ENCODE data around the gene GPR18. TPM values are rescaled to one million over a fixed set of nuclear protein-coding genes. Genes with fewer than 3 reads are reported as not detected.
A peak's percentile ranks its signal among the peaks of the same experiment; 100 is the strongest.

GPR18 gene
- total and polyA plus RNA-seq, 9 of the 15 experiments (the other 6 are each of a cell fraction or from before 2014, with no cell fraction given): 0.75 TPM; not detected in 8

DNA sequence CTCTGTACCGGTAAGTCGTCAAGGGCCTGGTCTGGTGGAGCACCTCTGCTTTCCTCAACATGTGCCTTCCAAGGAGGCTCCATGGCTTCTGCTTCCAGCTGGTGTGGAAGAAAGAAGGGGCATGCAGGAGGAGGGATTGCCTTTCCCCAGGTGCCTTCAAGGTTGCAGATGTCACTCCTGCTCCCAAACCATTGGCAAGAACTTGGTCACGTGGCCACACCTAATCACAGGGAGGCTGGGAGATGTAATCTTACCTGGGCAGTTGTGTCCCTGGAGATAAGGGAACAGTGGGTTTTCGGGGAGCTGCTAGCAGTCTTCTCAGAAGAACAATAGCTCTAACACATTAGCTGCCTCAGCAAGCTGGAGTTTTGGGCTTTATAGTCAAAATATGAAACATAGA is 9.7 kb upstream of the GPR18 start (continued):
- TF ChIP-seq ZC3H4 (CRISPR knock-in tag; IDR thresholded peaks at IDR 0.05; ENCODE audit: borderline replicate concordance) (no peak), NEUROD1 (IDR thresholded peaks at IDR 0.05; ENCODE audit: borderline replicate concordance, low read depth, low read length, partially characterized antibody) (no peak), TEAD4 (IDR thresholded peaks at IDR 0.05; ENCODE audit: low read length) (peak; percentile 78; the same call in 1 of the 2 replicates), TEAD4 (CRISPR knock-in tag; IDR thresholded peaks at IDR 0.05; ENCODE audit: borderline replicate concordance) (no peak), PRPF4 (IDR thresholded peaks at IDR 0.05; ENCODE audit: insufficient read depth, low read depth, low read length, poor library complexity, severe bottlenecking) (no peak), STAT5A (IDR thresholded peaks at IDR 0.05; ENCODE audit: borderline replicate concordance, low read length) (peak; percentile 39; the same call in 1 of the 2 replicates), TEAD1 (CRISPR knock-in tag; IDR thresholded peaks at IDR 0.05) (no peak), MCM2 (IDR thresholded peaks at IDR 0.05; ENCODE audit: low read depth) (no peak), CBX3 (IDR thresholded peaks at IDR 0.05; ENCODE audit: borderline replicate concordance in 1 of 2, low read length in 2 of 2) (no peak), SMARCB1 (IDR thresholded peaks at IDR 0.05; ENCODE audit: insufficient read length, low read depth) (no peak)
- TF ChIP-seq, protein P1, sequence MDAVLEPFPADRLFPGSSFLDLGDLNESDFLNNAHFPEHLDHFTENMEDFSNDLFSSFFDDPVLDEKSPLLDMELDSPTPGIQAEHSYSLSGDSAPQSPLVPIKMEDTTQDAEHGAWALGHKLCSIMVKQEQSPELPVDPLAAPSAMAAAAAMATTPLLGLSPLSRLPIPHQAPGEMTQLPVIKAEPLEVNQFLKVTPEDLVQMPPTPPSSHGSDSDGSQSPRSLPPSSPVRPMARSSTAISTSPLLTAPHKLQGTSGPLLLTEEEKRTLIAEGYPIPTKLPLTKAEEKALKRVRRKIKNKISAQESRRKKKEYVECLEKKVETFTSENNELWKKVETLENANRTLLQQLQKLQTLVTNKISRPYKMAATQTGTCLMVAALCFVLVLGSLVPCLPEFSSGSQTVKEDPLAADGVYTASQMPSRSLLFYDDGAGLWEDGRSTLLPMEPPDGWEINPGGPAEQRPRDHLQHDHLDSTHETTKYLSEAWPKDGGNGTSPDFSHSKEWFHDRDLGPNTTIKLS (IDR thresholded peaks at IDR 0.05; ENCODE audit: borderline replicate concordance, low read depth): no peak
- TF ChIP-seq, protein P2, sequence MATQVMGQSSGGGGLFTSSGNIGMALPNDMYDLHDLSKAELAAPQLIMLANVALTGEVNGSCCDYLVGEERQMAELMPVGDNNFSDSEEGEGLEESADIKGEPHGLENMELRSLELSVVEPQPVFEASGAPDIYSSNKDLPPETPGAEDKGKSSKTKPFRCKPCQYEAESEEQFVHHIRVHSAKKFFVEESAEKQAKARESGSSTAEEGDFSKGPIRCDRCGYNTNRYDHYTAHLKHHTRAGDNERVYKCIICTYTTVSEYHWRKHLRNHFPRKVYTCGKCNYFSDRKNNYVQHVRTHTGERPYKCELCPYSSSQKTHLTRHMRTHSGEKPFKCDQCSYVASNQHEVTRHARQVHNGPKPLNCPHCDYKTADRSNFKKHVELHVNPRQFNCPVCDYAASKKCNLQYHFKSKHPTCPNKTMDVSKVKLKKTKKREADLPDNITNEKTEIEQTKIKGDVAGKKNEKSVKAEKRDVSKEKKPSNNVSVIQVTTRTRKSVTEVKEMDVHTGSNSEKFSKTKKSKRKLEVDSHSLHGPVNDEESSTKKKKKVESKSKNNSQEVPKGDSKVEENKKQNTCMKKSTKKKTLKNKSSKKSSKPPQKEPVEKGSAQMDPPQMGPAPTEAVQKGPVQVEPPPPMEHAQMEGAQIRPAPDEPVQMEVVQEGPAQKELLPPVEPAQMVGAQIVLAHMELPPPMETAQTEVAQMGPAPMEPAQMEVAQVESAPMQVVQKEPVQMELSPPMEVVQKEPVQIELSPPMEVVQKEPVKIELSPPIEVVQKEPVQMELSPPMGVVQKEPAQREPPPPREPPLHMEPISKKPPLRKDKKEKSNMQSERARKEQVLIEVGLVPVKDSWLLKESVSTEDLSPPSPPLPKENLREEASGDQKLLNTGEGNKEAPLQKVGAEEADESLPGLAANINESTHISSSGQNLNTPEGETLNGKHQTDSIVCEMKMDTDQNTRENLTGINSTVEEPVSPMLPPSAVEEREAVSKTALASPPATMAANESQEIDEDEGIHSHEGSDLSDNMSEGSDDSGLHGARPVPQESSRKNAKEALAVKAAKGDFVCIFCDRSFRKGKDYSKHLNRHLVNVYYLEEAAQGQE (IDR thresholded peaks at IDR 0.05; ENCODE audit: borderline replicate concordance): peak; percentile 20; the same call in 1 of the 2 replicates
- TF ChIP-seq, protein P2 (CRISPR knock-in tag; IDR thresholded peaks at IDR 0.05; ENCODE audit: low read depth): no peak
- TF ChIP-seq, protein P3, sequence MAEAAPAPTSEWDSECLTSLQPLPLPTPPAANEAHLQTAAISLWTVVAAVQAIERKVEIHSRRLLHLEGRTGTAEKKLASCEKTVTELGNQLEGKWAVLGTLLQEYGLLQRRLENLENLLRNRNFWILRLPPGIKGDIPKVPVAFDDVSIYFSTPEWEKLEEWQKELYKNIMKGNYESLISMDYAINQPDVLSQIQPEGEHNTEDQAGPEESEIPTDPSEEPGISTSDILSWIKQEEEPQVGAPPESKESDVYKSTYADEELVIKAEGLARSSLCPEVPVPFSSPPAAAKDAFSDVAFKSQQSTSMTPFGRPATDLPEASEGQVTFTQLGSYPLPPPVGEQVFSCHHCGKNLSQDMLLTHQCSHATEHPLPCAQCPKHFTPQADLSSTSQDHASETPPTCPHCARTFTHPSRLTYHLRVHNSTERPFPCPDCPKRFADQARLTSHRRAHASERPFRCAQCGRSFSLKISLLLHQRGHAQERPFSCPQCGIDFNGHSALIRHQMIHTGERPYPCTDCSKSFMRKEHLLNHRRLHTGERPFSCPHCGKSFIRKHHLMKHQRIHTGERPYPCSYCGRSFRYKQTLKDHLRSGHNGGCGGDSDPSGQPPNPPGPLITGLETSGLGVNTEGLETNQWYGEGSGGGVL (CRISPR knock-in tag; IDR thresholded peaks at IDR 0.05): no peak
- TF ChIP-seq, protein P4, sequence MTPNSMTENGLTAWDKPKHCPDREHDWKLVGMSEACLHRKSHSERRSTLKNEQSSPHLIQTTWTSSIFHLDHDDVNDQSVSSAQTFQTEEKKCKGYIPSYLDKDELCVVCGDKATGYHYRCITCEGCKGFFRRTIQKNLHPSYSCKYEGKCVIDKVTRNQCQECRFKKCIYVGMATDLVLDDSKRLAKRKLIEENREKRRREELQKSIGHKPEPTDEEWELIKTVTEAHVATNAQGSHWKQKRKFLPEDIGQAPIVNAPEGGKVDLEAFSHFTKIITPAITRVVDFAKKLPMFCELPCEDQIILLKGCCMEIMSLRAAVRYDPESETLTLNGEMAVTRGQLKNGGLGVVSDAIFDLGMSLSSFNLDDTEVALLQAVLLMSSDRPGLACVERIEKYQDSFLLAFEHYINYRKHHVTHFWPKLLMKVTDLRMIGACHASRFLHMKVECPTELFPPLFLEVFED (CRISPR knock-in tag; conservative IDR thresholded peaks at IDR 0.05): no peak
